Measurements from ENCODE around the gene TSPO. TPM values are rescaled to one million over a fixed set of nuclear protein-coding genes. Genes with fewer than 3 reads are reported as not detected.

TSPO gene
- total RNA-seq, 2 experiments from 2014 or later: 43.8 to 45.6 TPM

DNA sequence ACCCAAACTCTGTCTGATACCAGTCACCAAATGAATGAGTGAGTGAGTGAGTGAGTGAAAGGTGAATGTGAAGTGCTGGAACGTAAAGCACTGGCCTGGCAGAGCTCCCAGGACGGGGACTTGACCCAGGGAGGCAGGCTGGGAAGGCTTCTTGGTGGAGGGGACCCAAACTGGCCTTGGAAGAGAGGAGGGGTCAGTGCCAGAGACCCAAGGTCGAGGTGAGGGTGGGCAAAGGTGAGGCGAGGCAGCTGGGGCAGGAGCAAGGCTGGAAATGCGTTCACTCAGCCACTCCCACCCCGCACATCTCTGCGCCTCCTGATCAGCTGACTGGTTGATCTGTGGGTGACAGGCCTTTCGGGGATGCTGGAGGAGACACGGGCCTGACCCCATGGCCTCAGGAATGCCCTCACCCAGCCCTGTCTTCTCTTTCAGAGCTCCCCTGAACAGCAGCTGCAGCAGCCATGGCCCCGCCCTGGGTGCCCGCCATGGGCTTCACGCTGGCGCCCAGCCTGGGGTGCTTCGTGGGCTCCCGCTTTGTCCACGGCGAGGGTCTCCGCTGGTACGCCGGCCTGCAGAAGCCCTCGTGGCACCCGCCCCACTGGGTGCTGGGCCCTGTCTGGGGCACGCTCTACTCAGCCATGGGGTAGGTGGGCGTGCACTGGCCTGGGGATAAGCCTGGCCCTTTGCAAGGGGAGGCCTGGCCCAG is 7.6 kb downstream of the TSPO start:
- Histone ChIP-seq H3K4me3 (ENCODE audit: low read length) (no peak overlapping the region), H3K27me3 (ENCODE audit: control insufficient read depth in 1 of 2, insufficient read depth in 2 of 2, low read length in 2 of 2) (no peaks in the 10 kb centered on the region), H3K27ac (ENCODE audit: low read depth in 1 of 2, low read length in 2 of 2) (no peak overlapping the region), H3K36me3 (ENCODE audit: insufficient read depth, low read length) (peaks cover 13% of the 10 kb centered on the region), H3K9me3 (ENCODE audit: control insufficient read depth in 1 of 2, insufficient read depth in 1 of 2, low read length in 2 of 2) (no peaks in the 10 kb centered on the region), H3K4me1 (ENCODE audit: insufficient read depth, low read length) (peaks cover 21% of the 10 kb centered on the region)
- Mint-ChIP-seq H3K4me1 (ENCODE audit: low read depth) (no peaks in the 10 kb centered on the region), H3K27ac (no peak overlapping the region), H3K36me3 (ENCODE audit: low read depth) (peaks cover 4% of the 10 kb centered on the region), H3K27me3 (no peaks in the 10 kb centered on the region), H3K9me3 (no peaks in the 10 kb centered on the region), H3K4me3 (no peak overlapping the region)
- intact Hi-C loops (cut with DNase I, micrococcal nuclease): no loop called here
- TF ChIP-seq, protein P1, sequence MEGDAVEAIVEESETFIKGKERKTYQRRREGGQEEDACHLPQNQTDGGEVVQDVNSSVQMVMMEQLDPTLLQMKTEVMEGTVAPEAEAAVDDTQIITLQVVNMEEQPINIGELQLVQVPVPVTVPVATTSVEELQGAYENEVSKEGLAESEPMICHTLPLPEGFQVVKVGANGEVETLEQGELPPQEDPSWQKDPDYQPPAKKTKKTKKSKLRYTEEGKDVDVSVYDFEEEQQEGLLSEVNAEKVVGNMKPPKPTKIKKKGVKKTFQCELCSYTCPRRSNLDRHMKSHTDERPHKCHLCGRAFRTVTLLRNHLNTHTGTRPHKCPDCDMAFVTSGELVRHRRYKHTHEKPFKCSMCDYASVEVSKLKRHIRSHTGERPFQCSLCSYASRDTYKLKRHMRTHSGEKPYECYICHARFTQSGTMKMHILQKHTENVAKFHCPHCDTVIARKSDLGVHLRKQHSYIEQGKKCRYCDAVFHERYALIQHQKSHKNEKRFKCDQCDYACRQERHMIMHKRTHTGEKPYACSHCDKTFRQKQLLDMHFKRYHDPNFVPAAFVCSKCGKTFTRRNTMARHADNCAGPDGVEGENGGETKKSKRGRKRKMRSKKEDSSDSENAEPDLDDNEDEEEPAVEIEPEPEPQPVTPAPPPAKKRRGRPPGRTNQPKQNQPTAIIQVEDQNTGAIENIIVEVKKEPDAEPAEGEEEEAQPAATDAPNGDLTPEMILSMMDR (IDR thresholded peaks at IDR 0.05): no peak
- ATAC-seq (ENCODE audit: poor library complexity) (no peak), DNase-seq (no peak)
- CTCF ChIA-PET: interaction anchor here (0.5 kb wide), 1 partner anchor 69 kb away, joined by 4 read pairs; no protein-coding TSS in a partner anchor
- POLR2A ChIA-PET: interaction anchor here (0.6 kb wide), 1 partner anchor 12 kb away, joined by 3 read pairs; no protein-coding TSS in a partner anchor

DNA sequence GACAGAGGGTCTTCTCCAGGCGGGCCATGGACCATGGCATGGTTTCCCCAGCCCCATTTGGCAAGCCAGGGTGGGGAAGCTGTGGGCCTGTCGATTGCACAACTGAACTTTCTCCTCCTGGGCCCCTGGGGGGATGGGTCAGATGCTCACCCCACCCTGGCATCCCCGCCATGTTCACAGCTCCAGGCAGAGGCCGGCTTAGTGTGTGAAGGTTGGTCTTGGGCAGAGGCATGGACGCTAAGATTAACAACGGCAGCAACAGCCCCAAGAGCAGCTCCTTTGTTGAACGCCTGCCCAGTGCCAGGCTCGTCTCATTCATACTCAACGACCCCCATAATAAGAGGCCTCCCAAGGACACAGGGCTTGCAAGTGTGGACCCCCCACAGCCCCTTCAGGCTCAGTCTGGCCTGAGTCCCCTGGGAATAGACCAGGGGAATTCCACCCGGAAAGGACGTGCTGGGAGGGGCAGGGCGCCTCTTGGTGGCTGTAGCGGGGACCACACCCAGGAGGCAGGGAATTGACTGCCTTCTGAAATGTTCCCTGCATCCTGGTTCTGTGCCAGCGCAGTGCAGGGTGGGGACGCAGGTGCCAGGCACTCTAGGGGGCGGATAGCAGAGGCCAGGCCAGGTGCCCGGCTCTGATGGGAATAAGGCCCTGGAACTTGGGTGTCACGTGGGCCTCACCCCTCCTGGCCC is 8.3 kb downstream of the TSPO start:
- H3K4me1 Mint-ChIP-seq (ENCODE audit: low read depth): no peaks in the 10 kb centered on the region
- no peak overlapping the region for H3K4me3 ChIP-seq (ENCODE audit: low read length)
- no peak for DNase-seq
- CTCF ChIA-PET: interaction anchor here (0.5 kb wide), 1 partner anchor 70 kb away, joined by 4 read pairs; no protein-coding TSS in a partner anchor
- no peaks in the 10 kb centered on the region for H3K9me3 Mint-ChIP-seq
- H3K27me3 ChIP-seq (ENCODE audit: control insufficient read depth in 1 of 2, insufficient read depth in 2 of 2, low read length in 2 of 2): no peaks in the 10 kb centered on the region
- peaks cover 13% of the 10 kb centered on the region for H3K36me3 ChIP-seq (ENCODE audit: insufficient read depth, low read length)
- no peak overlapping the region for H3K4me3 Mint-ChIP-seq
- H3K27ac ChIP-seq (ENCODE audit: low read depth in 1 of 2, low read length in 2 of 2): no peak overlapping the region
- H3K4me1 ChIP-seq (ENCODE audit: insufficient read depth, low read length): peaks cover 15% of the 10 kb centered on the region
- TF ChIP-seq, protein P1 (IDR thresholded peaks at IDR 0.05): no peak
- H3K36me3 Mint-ChIP-seq (ENCODE audit: low read depth): peaks cover 4% of the 10 kb centered on the region
- ATAC-seq (ENCODE audit: poor library complexity): no peak
- intact Hi-C loops (cut with DNase I, micrococcal nuclease): no loop called here
- H3K27me3 Mint-ChIP-seq: no peaks in the 10 kb centered on the region
- no peaks in the 10 kb centered on the region for H3K9me3 ChIP-seq (ENCODE audit: control insufficient read depth in 1 of 2, insufficient read depth in 1 of 2, low read length in 2 of 2)
- POLR2A ChIA-PET: no interaction called here
- no peak overlapping the region for H3K27ac Mint-ChIP-seq

DNA sequence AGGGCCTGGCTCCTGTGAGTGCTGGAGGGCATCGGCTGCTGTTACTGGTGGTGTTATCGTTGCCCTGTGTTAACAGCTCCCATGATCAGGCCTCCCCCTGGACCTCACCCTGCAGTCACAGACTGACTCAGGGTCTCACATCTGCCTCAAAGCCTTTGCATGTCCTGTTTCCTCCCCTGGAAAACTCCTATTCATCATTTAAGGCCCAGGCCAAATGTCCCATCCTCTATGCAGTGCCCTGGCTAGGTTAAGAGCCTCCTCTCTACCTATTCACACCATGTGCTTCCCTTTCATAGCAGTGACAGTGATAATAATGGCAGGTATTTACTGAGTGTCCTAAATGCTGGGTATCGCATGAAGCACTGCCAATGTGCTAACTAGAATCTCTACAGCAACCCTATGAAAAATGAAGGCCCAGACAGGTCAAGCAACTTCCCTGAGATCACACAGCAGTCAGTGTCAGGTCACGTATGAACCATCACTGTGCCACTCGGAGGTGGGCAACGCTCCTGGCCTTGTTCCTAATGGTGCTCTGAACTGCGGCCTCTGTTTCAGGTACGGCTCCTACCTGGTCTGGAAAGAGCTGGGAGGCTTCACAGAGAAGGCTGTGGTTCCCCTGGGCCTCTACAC is 9.3 kb downstream of the TSPO start:
- no peak for DNase-seq
- H3K27me3 ChIP-seq (ENCODE audit: control insufficient read depth in 1 of 2, insufficient read depth in 2 of 2, low read length in 2 of 2): no peaks in the 10 kb centered on the region
- TF ChIP-seq, protein P1 (IDR thresholded peaks at IDR 0.05): no peak
- Mint-ChIP-seq H3K27me3 (no peaks in the 10 kb centered on the region), H3K4me1 (ENCODE audit: low read depth) (no peaks in the 10 kb centered on the region), H3K27ac (no peak overlapping the region), H3K9me3 (no peaks in the 10 kb centered on the region), H3K4me3 (no peak overlapping the region), H3K36me3 (ENCODE audit: low read depth) (peaks cover 4% of the 10 kb centered on the region)
- POLR2A ChIA-PET: interaction anchor here (1.0 kb wide), 1 partner anchor 27 kb away, joined by 3 read pairs; no protein-coding TSS in a partner anchor
- peaks cover 13% of the 10 kb centered on the region for H3K36me3 ChIP-seq (ENCODE audit: insufficient read depth, low read length)
- H3K9me3 ChIP-seq (ENCODE audit: control insufficient read depth in 1 of 2, insufficient read depth in 1 of 2, low read length in 2 of 2): no peaks in the 10 kb centered on the region
- intact Hi-C loops (cut with DNase I, micrococcal nuclease): no loop called here
- peaks cover 11% of the 10 kb centered on the region for H3K4me1 ChIP-seq (ENCODE audit: insufficient read depth, low read length)
- no peak overlapping the region for H3K4me3 ChIP-seq (ENCODE audit: low read length)
- CTCF ChIA-PET: no interaction called here
- H3K27ac ChIP-seq (ENCODE audit: low read depth in 1 of 2, low read length in 2 of 2): no peak overlapping the region
- no peak for ATAC-seq (ENCODE audit: poor library complexity)

Data from CD4-positive, alpha-beta T cell (primary cell).